GM21786 (cell line): ENCODE results near the gene SORBS1.

ENCODE experiments used
- ATAC-seq: cut with Tn5 transposase; IDR thresholded peaks from one replicate; pipeline ENCODE4 v1.9.1; 2021; ENCODE audit not compliant: unreplicated experiment

SORBS1 gene

GRCh38 chr10:95277614-95278013 is 283.6 kb downstream of the SORBS1 start:
- no peak for ATAC-seq

GRCh38 chr10:95277201-95277570 is 284.0 kb downstream of the SORBS1 start:
- no peak for ATAC-seq

- ATAC-seq, result no peak
These were observed 284.6 kb downstream of the SORBS1 start for GRCh38 chr10:95276367-95277200.

GRCh38 chr10:95275726-95276366 is 285.3 kb downstream of the SORBS1 start:
- no peak for ATAC-seq

GRCh38 chr10:95273393-95274312 is 287.5 kb downstream of the SORBS1 start:
- no peak for ATAC-seq

GRCh38 chr10:95268438-95268837 is 292.7 kb downstream of the SORBS1 start:
- no peak for ATAC-seq

GRCh38 chr10:95267251-95267650 is 293.9 kb downstream of the SORBS1 start:
- ATAC-seq, result no peak

GRCh38 chr10:95266674-95267095 is 294.5 kb downstream of the SORBS1 start:
- ATAC-seq, result peak; percentile 91

- no peak for ATAC-seq
These were observed 295.6 kb downstream of the SORBS1 start for GRCh38 chr10:95265572-95265971.

GRCh38 chr10:95264227-95265051 is 296.7 kb downstream of the SORBS1 start:
- no peak for ATAC-seq

GRCh38 chr10:95263864-95264226 is 297.3 kb downstream of the SORBS1 start:
- no peak for ATAC-seq

GRCh38 chr10:95262763-95263518 is 298.2 kb downstream of the SORBS1 start:
- no peak for ATAC-seq

GRCh38 chr10:95261926-95262325 is 299.2 kb downstream of the SORBS1 start:
- ATAC-seq, result no peak
